Right ventricle myocardium superior (tissue), 1 donor: ENCODE data around the gene OTOGL. TPM values are rescaled to one million over a fixed set of nuclear protein-coding genes. Genes with fewer than 3 reads are reported as not detected.
"Not testable (repeated sequence)": the region's sequence is repeated elsewhere in the genome, so short reads cannot be mapped to it uniquely, and the experiment has no call there.

ENCODE experiments used
- ATAC-seq: fragments of 200-7000 bp; cut with Tn5 transposase; one replicate; pipeline ENCODE4 v1.9.1; 2020; ENCODE audit warnings: mild to moderate bottlenecking; ENCODE audit not compliant: poor library complexity
- DNase-seq: peaks from one replicate; pipeline ENCODE4 v3.0.0-alpha.2; 2020
- intact Hi-C: fragments of 100-400 bp; cut with DNase I; formaldehyde crosslinking; loops from one replicate; pipeline ENCODE4 v1.11.2; 2022
- total RNA-seq: library from RNA; stranded (reverse); fragmentation: NEBNext Ultra II Directional; extraction: Animal tissue kit (Norgen Biotek cat#: 25700); gene quantifications from one replicate; pipeline ENCODE4 v1.2.1, GENCODE V29; 2021
- donor health status: DM: no; HTN: yes; CAD: no; lungs with severe emphysema.

Gene OTOGL
- total RNA-seq, 1 donor from 2014 or later: 0.19 TPM

DNA sequence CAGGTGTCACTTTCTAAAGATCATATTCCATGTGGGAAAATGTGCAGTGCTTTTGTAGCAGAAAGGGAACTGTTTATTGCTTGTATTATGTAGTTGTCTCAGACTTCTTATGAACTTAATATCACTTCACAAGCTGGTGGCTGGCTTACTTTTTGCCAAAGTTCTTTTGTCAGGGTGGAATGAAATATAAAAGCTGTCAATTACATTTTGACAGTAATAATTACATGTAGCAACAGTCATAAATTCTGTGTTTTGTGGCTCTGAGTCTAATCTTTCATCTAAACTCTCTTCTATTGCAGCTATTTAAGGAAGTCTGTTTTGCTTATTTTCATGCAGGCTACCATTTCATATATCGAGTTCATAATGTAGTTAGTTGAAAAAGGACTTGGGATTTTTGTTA, 106.6 kb downstream of the OTOGL start:
- intact Hi-C loops: no loop called here
- ATAC-seq: no peak

DNA sequence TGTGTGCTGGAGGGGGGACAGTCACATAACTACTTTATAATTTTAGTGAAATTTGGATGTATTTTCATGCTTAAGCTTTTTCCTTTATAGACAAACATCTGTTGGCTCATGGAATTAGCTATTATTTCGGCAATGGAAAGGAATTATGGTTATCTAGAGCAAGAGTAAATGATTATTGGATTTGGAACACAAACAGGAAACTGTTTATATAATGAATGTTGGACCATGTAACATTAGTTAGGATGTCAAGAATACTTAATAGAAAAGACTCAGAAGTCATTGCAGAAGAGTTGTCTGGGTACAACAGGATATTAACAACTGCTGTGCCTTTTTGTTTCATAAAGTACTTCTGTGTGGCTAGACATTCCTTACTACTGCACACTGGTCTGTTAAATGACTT, 108.7 kb downstream of the OTOGL start:
- no peak for DNase-seq
- intact Hi-C loops: no loop called here
- no peak for ATAC-seq

More for the DNA sequence above, 106.6 kb downstream of the OTOGL start:
- DNase-seq: no peak

- intact Hi-C loops: no loop called here
- DNase-seq (no peak), ATAC-seq (no peak)
These were observed 112.3 kb downstream of the OTOGL start for GRCh38 chr12:80211671-80212070.

- intact Hi-C loops: no loop called here
- DNase-seq (no peak), ATAC-seq (no peak)
These were observed 113.8 kb downstream of the OTOGL start for GRCh38 chr12:80212938-80213645.

DNA sequence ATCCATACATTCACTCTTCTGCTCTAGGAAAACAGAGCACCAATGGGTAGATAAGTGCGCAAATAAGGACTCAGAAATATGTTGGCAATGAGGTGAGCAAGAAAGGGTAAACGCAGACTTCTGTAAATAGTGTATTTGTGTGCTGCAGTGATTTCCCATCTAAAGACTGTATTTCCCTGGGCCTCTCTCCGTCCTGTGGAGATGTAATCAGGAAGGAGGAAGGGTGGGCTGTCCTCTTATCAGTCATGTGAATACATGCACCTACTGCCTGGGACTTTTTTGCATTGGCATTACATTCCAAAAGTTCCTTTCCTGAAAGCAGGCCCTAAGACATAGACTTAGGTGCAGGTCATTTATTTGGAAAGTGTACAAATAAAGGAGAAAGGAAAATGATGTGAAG, 114.5 kb downstream of the OTOGL start:
- DNase-seq (no peak), ATAC-seq (no peak)
- intact Hi-C loops: no loop called here

DNA sequence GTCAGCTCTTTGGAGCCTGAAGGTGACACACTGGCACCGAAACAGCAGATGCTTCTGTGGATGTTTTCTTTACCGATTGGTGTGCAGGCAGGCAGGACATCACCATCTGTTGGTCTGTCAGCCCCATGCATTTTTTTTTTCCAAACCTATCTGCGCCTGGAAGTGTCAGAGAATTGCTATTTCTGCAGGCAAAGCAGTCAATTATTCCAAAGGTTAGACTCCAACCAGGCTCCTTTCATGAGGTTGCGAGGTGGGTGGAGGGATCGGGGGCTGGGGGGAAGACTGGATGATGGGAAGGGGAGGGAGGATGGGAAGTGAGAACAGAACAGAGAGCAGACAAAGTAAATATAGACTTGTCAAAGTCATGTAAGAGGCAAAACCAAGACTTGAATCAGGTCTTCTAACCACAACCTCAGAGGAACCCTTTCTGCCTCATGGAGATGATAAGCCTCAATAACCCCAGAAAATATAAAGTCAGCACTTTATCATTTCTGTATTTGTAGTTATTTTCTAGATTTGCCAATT, 117.7 kb downstream of the OTOGL start:
- DNase-seq: no peak
- intact Hi-C loops: no loop called here
- no peak for ATAC-seq

GRCh38 chr12:80218925-80219324, 119.6 kb downstream of the OTOGL start:
- ATAC-seq, intact Hi-C loops, DNase-seq: not testable (repeated sequence)

GRCh38 chr12:80219345-80219744, 120.0 kb downstream of the OTOGL start:
- intact Hi-C loops: no loop called here
- ATAC-seq: peak; percentile 58
- no peak for DNase-seq

DNA sequence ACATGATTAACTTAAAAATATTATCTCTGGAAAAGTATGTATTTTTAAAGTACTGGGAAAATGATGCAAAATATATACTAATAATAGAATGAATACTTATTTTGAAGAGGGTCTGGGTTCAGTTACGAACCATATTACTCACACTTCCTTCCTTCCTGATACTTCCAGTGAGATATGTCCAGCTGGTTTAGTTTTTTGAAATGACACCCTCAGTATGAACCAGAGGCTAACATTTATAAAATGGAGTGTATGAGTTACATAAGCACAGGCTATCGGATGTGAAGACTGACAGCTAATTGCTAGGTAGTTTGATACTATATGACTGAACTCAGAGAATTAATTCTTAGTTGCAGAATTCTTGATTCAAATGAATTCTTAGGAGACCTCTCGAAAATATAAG, 122.9 kb downstream of the OTOGL start:
- intact Hi-C loops: no loop called here
- DNase-seq (no peak), ATAC-seq (no peak)

DNA sequence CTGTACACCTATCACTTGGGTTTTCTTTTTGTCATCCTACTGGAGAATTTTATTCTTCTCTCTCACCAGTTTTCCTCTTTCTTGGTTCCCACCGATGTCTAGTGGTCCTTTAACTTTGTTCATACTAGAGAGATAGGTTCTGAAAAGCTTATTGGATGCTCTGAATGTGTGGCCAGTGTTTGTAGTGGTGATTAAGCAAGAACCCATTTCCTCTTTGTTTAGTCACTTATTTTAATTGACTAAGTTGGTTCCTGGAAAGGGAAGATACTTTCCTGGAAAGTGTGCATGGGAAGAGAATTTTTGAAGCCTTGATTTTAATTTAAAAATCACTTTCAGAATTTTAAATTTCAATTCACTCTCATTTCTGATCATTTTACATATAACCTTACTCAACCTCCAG, 127.2 kb downstream of the OTOGL start:
- ATAC-seq: no peak

DNA sequence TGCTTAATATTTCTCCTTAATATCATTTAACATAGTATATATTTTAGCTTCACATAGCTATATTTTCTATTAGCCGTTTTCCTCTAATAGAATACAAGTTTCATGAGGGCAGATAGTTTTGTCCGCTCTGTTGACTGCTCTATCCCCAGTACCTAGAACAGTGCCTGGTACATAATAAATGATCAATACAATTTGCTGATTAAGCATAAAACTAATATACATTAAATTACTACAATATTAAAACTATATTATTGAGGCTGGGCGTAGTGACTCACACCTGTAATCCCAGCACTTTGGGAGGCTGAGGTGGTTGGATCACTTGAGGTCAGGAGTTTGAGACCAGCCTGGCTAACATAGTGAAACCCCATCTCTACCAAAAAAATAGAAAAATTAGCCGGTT, 128.6 kb downstream of the OTOGL start:
- intact Hi-C loops, ATAC-seq, DNase-seq: not testable (repeated sequence)

More for the DNA sequence above, 127.2 kb downstream of the OTOGL start:
- intact Hi-C loops: no loop called here
- no peak for DNase-seq

GRCh38 chr12:80230068-80230467, 130.7 kb downstream of the OTOGL start:
- no peak for ATAC-seq
- intact Hi-C loops: no loop called here
- DNase-seq: no peak

DNA sequence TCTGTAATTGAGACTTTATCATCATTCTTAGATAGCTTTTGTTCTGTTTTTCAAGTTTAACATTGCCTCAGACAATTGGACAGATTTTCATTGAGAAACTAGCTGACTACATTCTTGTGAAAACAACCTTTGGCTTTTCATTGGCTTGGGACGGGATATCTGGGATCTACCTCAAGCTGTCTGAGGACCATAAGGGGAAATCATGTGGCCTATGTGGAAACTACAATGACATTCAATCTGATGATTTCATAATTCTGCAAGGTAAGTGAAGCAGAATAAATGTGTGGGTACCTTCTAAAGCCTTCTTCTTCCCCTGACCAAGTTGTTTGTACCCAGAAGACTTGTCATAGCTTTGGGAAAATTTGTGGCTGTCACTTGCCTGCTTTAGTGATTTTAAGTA, 133.5 kb downstream of the OTOGL start:
- ATAC-seq (no peak), DNase-seq (no peak)
- intact Hi-C loops: no loop called here

DNA sequence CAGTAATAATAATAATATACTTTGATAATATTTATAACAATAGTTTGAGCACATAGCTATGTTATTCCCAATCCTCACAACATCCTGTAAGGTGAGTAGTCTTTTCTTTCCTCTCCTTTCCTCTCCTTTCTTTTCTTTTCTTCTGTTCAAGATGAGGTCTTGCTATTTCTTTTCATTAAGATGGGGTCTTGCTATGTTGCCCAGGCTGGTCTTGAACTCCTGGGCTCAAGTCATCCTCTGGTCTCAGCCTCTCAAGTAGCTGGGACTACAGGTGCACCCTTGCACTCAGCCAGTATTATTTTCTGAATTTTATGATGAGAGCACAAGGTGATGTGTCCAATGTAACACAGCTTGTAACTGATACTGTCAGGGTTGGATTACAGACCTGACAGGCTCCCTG, 134.6 kb downstream of the OTOGL start:
- no peak for DNase-seq
- no peak for ATAC-seq
- intact Hi-C loops: no loop called here

DNA sequence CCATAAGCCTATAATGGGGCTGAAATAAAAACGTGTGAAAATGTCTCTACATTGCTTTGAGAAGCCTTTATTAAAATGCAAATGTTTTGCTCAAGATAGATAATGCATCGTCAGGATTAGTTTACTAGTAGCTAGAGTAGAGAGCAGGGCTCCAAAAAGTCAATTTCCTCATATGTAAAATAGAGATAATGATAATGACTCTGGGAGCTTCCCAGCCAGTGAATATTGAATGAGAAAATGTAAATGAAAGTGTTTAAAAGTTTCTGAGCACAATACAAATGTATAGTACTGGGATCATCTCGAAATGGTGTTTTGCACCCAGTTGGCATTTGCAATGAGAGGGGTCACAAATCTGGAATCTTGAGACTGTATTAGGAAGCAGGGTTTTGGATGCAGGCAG, 135.3 kb downstream of the OTOGL start:
- DNase-seq (no peak), ATAC-seq (no peak)
- intact Hi-C loops: no loop called here

DNA sequence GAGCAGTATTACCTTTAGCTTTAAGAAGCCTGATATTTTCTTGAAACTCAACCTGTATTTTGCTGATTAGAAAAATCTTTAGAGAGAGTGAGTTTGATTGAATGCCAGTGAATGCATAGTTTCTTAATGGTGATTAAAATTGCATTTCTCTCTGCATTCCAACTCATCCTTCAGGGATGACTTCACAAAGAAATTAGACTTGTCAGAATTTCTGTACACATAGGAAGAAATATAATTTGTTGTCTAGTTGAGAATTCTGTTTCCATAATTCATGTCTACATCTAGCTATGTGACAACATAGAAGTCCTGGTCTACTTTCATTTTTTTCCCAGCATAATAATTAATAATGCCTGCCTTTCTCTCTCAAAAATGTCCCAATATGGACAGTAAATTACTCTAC, 136.6 kb downstream of the OTOGL start:
- intact Hi-C loops: no loop called here
- DNase-seq: no peak
- no peak for ATAC-seq

GRCh38 chr12:80239867-80240266, 140.5 kb downstream of the OTOGL start:
- DNase-seq (no peak), ATAC-seq (no peak)
- intact Hi-C loops: no loop called here

DNA sequence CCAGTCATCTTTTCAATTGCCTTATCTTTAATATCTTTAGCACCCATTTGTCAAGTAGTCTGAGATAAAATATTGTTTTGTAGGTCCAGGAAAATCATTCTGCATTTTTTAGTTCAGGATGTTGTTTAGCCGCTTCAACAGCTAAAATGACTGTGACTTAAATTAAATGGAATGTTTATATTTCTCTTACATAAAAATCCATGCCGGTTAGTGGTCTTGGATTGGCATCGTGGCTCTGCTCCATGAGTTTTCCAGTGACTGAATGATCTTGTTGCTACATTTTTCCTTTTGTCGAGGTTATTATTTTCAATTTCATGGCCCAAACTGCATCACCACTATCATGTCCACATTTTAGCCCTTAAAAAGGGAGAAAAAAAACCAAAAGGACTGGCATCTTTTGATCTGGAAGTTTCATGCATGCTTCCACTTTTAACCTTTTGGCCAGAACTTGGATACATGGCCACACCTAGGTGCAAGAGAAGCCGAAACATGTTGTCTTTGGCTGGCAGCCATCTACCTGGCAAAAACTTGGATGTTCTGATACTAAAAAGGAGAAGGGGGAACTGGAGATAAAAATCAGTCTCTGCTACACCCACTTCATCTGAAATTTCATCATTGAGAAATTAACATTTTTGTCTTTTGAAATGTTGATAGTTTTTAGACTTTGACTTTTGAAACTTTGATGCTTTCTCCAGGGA, 142.4 kb downstream of the OTOGL start:
- ATAC-seq (no peak), DNase-seq (no peak)
- intact Hi-C loops: no loop called here

DNA sequence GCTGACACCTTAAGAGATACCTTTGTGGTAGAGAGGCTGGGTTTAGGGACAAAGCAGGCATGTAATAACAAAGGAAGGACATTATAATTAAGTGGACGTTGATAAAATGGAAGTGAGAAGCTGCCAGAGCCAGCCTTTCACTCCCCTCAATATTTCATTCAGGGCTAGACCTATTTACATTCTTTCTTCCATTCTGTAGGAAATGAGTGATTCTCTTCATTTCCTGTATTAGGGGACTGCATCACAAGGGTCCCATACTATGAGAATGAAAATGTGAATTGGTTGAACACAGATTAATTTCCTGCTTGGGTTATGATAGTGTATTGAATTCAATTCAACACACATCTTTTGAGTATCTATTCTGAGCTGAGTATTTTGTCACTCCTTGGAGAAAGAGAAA, 143.0 kb downstream of the OTOGL start:
- ATAC-seq: no peak
- intact Hi-C loops: no loop called here
- DNase-seq: no peak

GRCh38 chr12:80249581-80249980, 150.2 kb downstream of the OTOGL start:
- DNase-seq, ATAC-seq, intact Hi-C loops: not testable (repeated sequence)
